Stimulated activated CD4-positive, alpha-beta T cell treated with anti-CD3 and anti-CD28 coated beads, Interleukin-15, amount 100 ng/mL, for 1 hour (primary cell): ENCODE data around the gene ZBTB7A.

Experiments used
- DNase-seq, 2 donors: peaks; one replicate each; pipeline ENCODE4 v3.0.0-alpha.2; 2020; ENCODE audit warnings: low read depth in 1 of 2, low spot score in 1 of 2

ZBTB7A gene

GRCh38 chr19:4054441-4055208 is 12.1 kb downstream of the ZBTB7A start:
- DNase-seq, result no peak

- no peak for DNase-seq
Measured at GRCh38 chr19:4053423-4054324, 13.0 kb downstream of the ZBTB7A start.

- no peak for DNase-seq
Measured at GRCh38 chr19:4052993-4053422, 13.7 kb downstream of the ZBTB7A start.

GRCh38 chr19:4052114-4052992 is 14.3 kb downstream of the ZBTB7A start:
- DNase-seq, result no peak

- DNase-seq, result no peak
Measured at GRCh38 chr19:4051175-4052101, 15.3 kb downstream of the ZBTB7A start.

GRCh38 chr19:4049432-4049831 is 17.3 kb downstream of the ZBTB7A start:
- no peak for DNase-seq

- DNase-seq, result no peak
Measured at GRCh38 chr19:4046946-4047683, 19.6 kb downstream of the ZBTB7A start.

- no peak for DNase-seq
Measured at GRCh38 chr19:4046362-4046691, 20.4 kb downstream of the ZBTB7A start.

GRCh38 chr19:4045597-4046361 is 20.9 kb downstream of the ZBTB7A start:
- no peak for DNase-seq

GRCh38 chr19:4044990-4045465 is 21.7 kb downstream of the ZBTB7A start:
- DNase-seq, result no peak

GRCh38 chr19:4043966-4044715 is 22.6 kb downstream of the ZBTB7A start:
- DNase-seq, result no peak

GRCh38 chr19:4043401-4043800 is 23.3 kb downstream of the ZBTB7A start:
- no peak for DNase-seq

GRCh38 chr19:4042731-4043082 is 24.0 kb downstream of the ZBTB7A start:
- DNase-seq, result no peak

GRCh38 chr19:4042064-4042730 is 24.5 kb downstream of the ZBTB7A start:
- no peak for DNase-seq

- DNase-seq, result no peak
Measured at GRCh38 chr19:4038661-4039423, 27.9 kb downstream of the ZBTB7A start.

GRCh38 chr19:4038057-4038456 is 28.6 kb downstream of the ZBTB7A start:
- DNase-seq, result no peak
